HG03175 (cell line): ENCODE data around the gene MEI4.
"Not testable (repeated sequence)": the region's sequence is repeated elsewhere in the genome, so short reads cannot be mapped to it uniquely, and the experiment has no call there.

ENCODE experiments used
- ATAC-seq: cut with Tn5 transposase; IDR thresholded peaks from one replicate; pipeline ENCODE4 v1.9.1; 2021; ENCODE audit warnings: mild to moderate bottlenecking, moderate library complexity; ENCODE audit not compliant: unreplicated experiment

Gene MEI4

GRCh38 chr6:77674211-77674610, 21.4 kb downstream of the MEI4 start:
- no peak for ATAC-seq

GRCh38 chr6:77678048-77678447, 25.2 kb downstream of the MEI4 start:
- no peak for ATAC-seq

GRCh38 chr6:77683515-77683914, 30.7 kb downstream of the MEI4 start:
- ATAC-seq = no peak

GRCh38 chr6:77686931-77687330, 34.1 kb downstream of the MEI4 start:
- no peak for ATAC-seq

GRCh38 chr6:77688649-77689048, 35.8 kb downstream of the MEI4 start:
- ATAC-seq = no peak

- not testable (repeated sequence) for ATAC-seq
Observed at GRCh38 chr6:77700095-77700494, 47.3 kb downstream of the MEI4 start.

- ATAC-seq = no peak
Observed at GRCh38 chr6:77707603-77708002, 54.8 kb downstream of the MEI4 start.

GRCh38 chr6:77715588-77715987, 62.7 kb downstream of the MEI4 start:
- ATAC-seq = no peak

GRCh38 chr6:77716311-77716710, 63.5 kb downstream of the MEI4 start:
- ATAC-seq = no peak

- ATAC-seq = not testable (repeated sequence)
Observed at GRCh38 chr6:77736010-77736409, 83.2 kb downstream of the MEI4 start.

- no peak for ATAC-seq
Observed at GRCh38 chr6:77740380-77740779, 87.5 kb downstream of the MEI4 start.

GRCh38 chr6:77752156-77752555, 99.3 kb downstream of the MEI4 start:
- not testable (repeated sequence) for ATAC-seq

GRCh38 chr6:77762386-77762785, 109.5 kb downstream of the MEI4 start:
- ATAC-seq = no peak

GRCh38 chr6:77763124-77763523, 110.3 kb downstream of the MEI4 start:
- ATAC-seq = no peak

GRCh38 chr6:77764364-77764763, 111.5 kb downstream of the MEI4 start:
- no peak for ATAC-seq

- ATAC-seq = no peak
Observed at GRCh38 chr6:77773157-77773822, 120.5 kb downstream of the MEI4 start.

- ATAC-seq = no peak
Observed at GRCh38 chr6:77774457-77774856, 121.6 kb downstream of the MEI4 start.

GRCh38 chr6:77776441-77776840, 123.6 kb downstream of the MEI4 start:
- no peak for ATAC-seq

- ATAC-seq = no peak
Observed at GRCh38 chr6:77778527-77778926, 125.7 kb downstream of the MEI4 start.

- ATAC-seq = no peak
Observed at GRCh38 chr6:77786935-77787629, 134.2 kb downstream of the MEI4 start.

- no peak for ATAC-seq
Observed at GRCh38 chr6:77796824-77797809, 144.3 kb downstream of the MEI4 start.
